HG03108 (cell line): ENCODE results near the gene AGL.
"Not testable (repeated sequence)": the region's sequence is repeated elsewhere in the genome, so short reads cannot be mapped to it uniquely, and the experiment has no call there.

Source experiments
- ATAC-seq: cut with Tn5 transposase; IDR thresholded peaks from one replicate; pipeline ENCODE4 v1.9.1; 2021; ENCODE audit warnings: moderate library complexity; ENCODE audit not compliant: unreplicated experiment

Gene AGL

GRCh38 chr1:99972066-99972465 lies 121.9 kb downstream of the AGL start:
- ATAC-seq = not testable (repeated sequence)
